GM20000 (cell line): Measurements from ENCODE around the gene SLC6A5.
"Not testable (repeated sequence)": the region's sequence is repeated elsewhere in the genome, so short reads cannot be mapped to it uniquely, and the experiment has no call there.

ENCODE experiments used
- DNase-seq: peaks from one replicate; pipeline ENCODE4 v3.0.0; 2012; ENCODE audit warnings: low spot score
- TF ChIP-seq, protein P1 (sequence below): IDR thresholded peaks from 2 replicates; pipeline ENCODE4 v1.5.1; 2012; ENCODE audit warnings: mild to moderate bottlenecking, control low read depth; ENCODE audit errors: extremely low read depth, missing control alignments

SLC6A5 gene

DNA sequence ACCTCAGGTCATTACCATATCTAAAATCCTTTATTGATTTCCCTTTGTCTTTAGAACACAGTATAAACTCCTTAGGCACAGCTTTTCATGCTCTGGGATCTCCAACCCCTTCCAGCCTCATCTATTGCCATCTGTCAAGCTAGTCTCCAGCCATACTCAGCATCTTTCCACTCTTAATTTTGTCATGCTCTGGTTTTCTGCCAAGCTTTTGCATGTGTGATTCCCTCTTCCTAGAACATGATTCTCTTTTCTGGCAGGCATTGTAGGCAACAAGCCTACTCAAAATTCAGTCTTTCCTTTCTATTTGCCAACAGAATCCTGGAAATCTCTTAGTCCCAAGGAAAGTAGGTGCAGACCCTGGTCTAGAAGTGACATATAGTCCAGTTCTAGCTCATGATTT is 35.5 kb upstream of the SLC6A5 start:
- no peak for DNase-seq
- TF ChIP-seq, protein P1, sequence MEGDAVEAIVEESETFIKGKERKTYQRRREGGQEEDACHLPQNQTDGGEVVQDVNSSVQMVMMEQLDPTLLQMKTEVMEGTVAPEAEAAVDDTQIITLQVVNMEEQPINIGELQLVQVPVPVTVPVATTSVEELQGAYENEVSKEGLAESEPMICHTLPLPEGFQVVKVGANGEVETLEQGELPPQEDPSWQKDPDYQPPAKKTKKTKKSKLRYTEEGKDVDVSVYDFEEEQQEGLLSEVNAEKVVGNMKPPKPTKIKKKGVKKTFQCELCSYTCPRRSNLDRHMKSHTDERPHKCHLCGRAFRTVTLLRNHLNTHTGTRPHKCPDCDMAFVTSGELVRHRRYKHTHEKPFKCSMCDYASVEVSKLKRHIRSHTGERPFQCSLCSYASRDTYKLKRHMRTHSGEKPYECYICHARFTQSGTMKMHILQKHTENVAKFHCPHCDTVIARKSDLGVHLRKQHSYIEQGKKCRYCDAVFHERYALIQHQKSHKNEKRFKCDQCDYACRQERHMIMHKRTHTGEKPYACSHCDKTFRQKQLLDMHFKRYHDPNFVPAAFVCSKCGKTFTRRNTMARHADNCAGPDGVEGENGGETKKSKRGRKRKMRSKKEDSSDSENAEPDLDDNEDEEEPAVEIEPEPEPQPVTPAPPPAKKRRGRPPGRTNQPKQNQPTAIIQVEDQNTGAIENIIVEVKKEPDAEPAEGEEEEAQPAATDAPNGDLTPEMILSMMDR = no peak

GRCh38 chr11:20564846-20565635 is 34.4 kb upstream of the SLC6A5 start:
- DNase-seq = no peak
- TF ChIP-seq, protein P1 = no peak

GRCh38 chr11:20566115-20566514 is 33.3 kb upstream of the SLC6A5 start:
- not testable (repeated sequence) for DNase-seq

DNA sequence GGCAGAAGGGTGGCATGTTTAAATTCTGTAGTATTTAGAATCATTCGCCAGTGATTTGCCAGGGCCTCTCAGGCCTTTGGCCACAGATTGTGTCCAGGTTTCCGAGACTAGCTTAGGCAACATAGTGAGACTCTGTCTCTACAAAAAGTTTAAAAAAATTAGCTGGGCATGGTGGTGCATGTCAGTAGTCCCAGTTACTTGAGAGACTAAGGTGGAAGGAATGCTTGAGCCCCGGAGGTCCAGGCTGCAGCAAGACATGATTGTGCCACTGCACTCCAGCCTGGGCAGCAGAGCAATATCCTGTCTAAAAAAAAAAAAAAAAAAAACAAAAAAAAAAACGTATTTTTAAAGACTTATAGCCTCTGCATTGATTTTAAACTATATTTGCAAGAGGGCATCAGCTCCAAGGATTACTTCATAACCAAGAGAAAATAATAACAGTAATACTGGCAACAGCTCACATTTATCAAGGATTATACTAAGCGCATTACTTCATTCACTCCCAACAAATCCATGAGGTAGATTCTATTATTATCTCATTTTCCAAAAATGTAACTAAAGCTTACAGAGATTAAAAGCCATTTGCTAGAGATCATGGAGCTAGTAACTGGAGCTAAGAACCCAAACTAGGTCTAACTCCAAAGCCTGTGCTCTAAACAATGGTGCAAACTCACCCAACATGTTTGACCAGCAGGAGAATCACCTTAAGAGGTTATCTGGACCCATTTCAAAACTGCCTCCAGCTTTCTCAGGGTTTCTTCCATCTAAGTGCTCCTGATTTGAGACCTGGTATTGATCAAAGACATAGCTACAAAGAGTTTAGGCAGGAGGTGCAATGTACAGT is 32.6 kb upstream of the SLC6A5 start:
- TF ChIP-seq, protein P1 = no peak
- DNase-seq = no peak

- not testable (repeated sequence) for DNase-seq
Measured at GRCh38 chr11:20579725-20580124, 19.7 kb upstream of the SLC6A5 start.

- TF ChIP-seq, protein P1 = no peak
- no peak for DNase-seq
Measured at GRCh38 chr11:20583201-20583600, 16.2 kb upstream of the SLC6A5 start.

- DNase-seq = no peak
- TF ChIP-seq, protein P1 = no peak
Measured at GRCh38 chr11:20584093-20584774, 15.2 kb upstream of the SLC6A5 start.

- no peak for DNase-seq
- TF ChIP-seq, protein P1 = no peak
Measured at GRCh38 chr11:20589796-20590195, 9.6 kb upstream of the SLC6A5 start.
